Measurements from ENCODE around the gene DLEC1. TPM values are rescaled to one million over a fixed set of nuclear protein-coding genes. Genes with fewer than 3 reads are reported as not detected.

DLEC1 gene
- total and polyA plus RNA-seq, 9 donors, result 0.17 to 0.87 (median 0.32) TPM

- Histone ChIP-seq H3K36me3 (ENCODE audit: control insufficient read depth, insufficient read depth, low read length) (peaks cover 3% of the 10 kb centered on the region), H3K9me3 (replicated peaks; ENCODE audit: control insufficient read depth, low read depth, low read length) (peaks cover 5% of the 10 kb centered on the region), H3K27me3 (ENCODE audit: control insufficient read depth, insufficient read depth, low read length) (no peaks in the 10 kb centered on the region), H3K27ac (ENCODE audit: low read length) (no peak overlapping the region), H3K4me3 (ENCODE audit: low read length) (no peak overlapping the region), H3K4me1 (ENCODE audit: control insufficient read depth, insufficient read depth, low read length) (no peaks in the 10 kb centered on the region)
- no CpG with 5 or more reads among the region's 3 CpGs for WGBS (ENCODE audit: insufficient coverage)
- DNase-seq, result no peak
Observed at GRCh38 chr3:38147421-38147820, 108.4 kb downstream of the DLEC1 start.

GRCh38 chr3:38148311-38148882 lies 109.4 kb downstream of the DLEC1 start:
- Histone ChIP-seq H3K27me3 (ENCODE audit: control insufficient read depth, insufficient read depth, low read length) (no peaks in the 10 kb centered on the region), H3K36me3 (ENCODE audit: control insufficient read depth, insufficient read depth, low read length) (no peaks in the 10 kb centered on the region), H3K4me1 (ENCODE audit: control insufficient read depth, insufficient read depth, low read length) (no peaks in the 10 kb centered on the region), H3K4me3 (ENCODE audit: low read length) (no peak overlapping the region), H3K27ac (ENCODE audit: low read length) (no peak overlapping the region), H3K9me3 (replicated peaks; ENCODE audit: control insufficient read depth, low read depth, low read length) (peaks cover 5% of the 10 kb centered on the region)
- 76% methylated on average over 3 of the region's 5 CpGs for WGBS (ENCODE audit: insufficient coverage)
- DNase-seq, result no peak

- no peak overlapping the region for H3K4me3 ChIP-seq (ENCODE audit: low read length)
- no peaks in the 10 kb centered on the region for H3K4me1 ChIP-seq (ENCODE audit: control insufficient read depth, insufficient read depth, low read length)
- peaks cover 5% of the 10 kb centered on the region for H3K9me3 ChIP-seq (replicated peaks; ENCODE audit: control insufficient read depth, low read depth, low read length)
- no peak for DNase-seq
- H3K27ac ChIP-seq (ENCODE audit: low read length), result no peak overlapping the region
- H3K27me3 ChIP-seq (ENCODE audit: control insufficient read depth, insufficient read depth, low read length), result no peaks in the 10 kb centered on the region
- WGBS (ENCODE audit: insufficient coverage), result 71% methylated on average over 3 of the region's 3 CpGs
- no peaks in the 10 kb centered on the region for H3K36me3 ChIP-seq (ENCODE audit: control insufficient read depth, insufficient read depth, low read length)
Observed at GRCh38 chr3:38149708-38150107, 110.7 kb downstream of the DLEC1 start.

- WGBS (ENCODE audit: insufficient coverage), result 20% methylated on average over 1 of the region's 3 CpGs
- Histone ChIP-seq H3K36me3 (ENCODE audit: control insufficient read depth, insufficient read depth, low read length) (no peaks in the 10 kb centered on the region), H3K27me3 (ENCODE audit: control insufficient read depth, insufficient read depth, low read length) (no peaks in the 10 kb centered on the region), H3K27ac (ENCODE audit: low read length) (no peak overlapping the region), H3K9me3 (replicated peaks; ENCODE audit: control insufficient read depth, low read depth, low read length) (peaks cover 5% of the 10 kb centered on the region), H3K4me3 (ENCODE audit: low read length) (no peak overlapping the region), H3K4me1 (ENCODE audit: control insufficient read depth, insufficient read depth, low read length) (no peaks in the 10 kb centered on the region)
- DNase-seq, result no peak
Observed at GRCh38 chr3:38150780-38151528, 111.9 kb downstream of the DLEC1 start.

- Histone ChIP-seq H3K27ac (ENCODE audit: low read length) (no peak overlapping the region), H3K9me3 (replicated peaks; ENCODE audit: control insufficient read depth, low read depth, low read length) (peaks cover 3% of the 10 kb centered on the region), H3K4me1 (ENCODE audit: control insufficient read depth, insufficient read depth, low read length) (no peaks in the 10 kb centered on the region), H3K4me3 (ENCODE audit: low read length) (no peak overlapping the region), H3K36me3 (ENCODE audit: control insufficient read depth, insufficient read depth, low read length) (no peaks in the 10 kb centered on the region), H3K27me3 (ENCODE audit: control insufficient read depth, insufficient read depth, low read length) (no peaks in the 10 kb centered on the region)
- no peak for DNase-seq
- no CpG with 5 or more reads among the region's 3 CpGs for WGBS (ENCODE audit: insufficient coverage)
Observed at GRCh38 chr3:38151667-38152265, 112.8 kb downstream of the DLEC1 start.

- no peaks in the 10 kb centered on the region for H3K4me1 ChIP-seq (ENCODE audit: control insufficient read depth, insufficient read depth, low read length)
- no peaks in the 10 kb centered on the region for H3K9me3 ChIP-seq (replicated peaks; ENCODE audit: control insufficient read depth, low read depth, low read length)
- no peak overlapping the region for H3K4me3 ChIP-seq (ENCODE audit: low read length)
- no peaks in the 10 kb centered on the region for H3K36me3 ChIP-seq (ENCODE audit: control insufficient read depth, insufficient read depth, low read length)
- 92% methylated on average over 2 of the region's 2 CpGs for WGBS (ENCODE audit: insufficient coverage)
- no peak overlapping the region for H3K27ac ChIP-seq (ENCODE audit: low read length)
- no peak for DNase-seq
- no peaks in the 10 kb centered on the region for H3K27me3 ChIP-seq (ENCODE audit: control insufficient read depth, insufficient read depth, low read length)
Observed at GRCh38 chr3:38152609-38153008, 113.6 kb downstream of the DLEC1 start.

GRCh38 chr3:38153221-38153620 lies 114.2 kb downstream of the DLEC1 start:
- Histone ChIP-seq H3K4me3 (ENCODE audit: low read length) (no peak overlapping the region), H3K27ac (ENCODE audit: low read length) (no peak overlapping the region), H3K4me1 (ENCODE audit: control insufficient read depth, insufficient read depth, low read length) (no peaks in the 10 kb centered on the region), H3K9me3 (replicated peaks; ENCODE audit: control insufficient read depth, low read depth, low read length) (no peaks in the 10 kb centered on the region), H3K27me3 (ENCODE audit: control insufficient read depth, insufficient read depth, low read length) (no peaks in the 10 kb centered on the region), H3K36me3 (ENCODE audit: control insufficient read depth, insufficient read depth, low read length) (no peaks in the 10 kb centered on the region)
- no peak for DNase-seq
- WGBS (ENCODE audit: insufficient coverage), result 78% methylated on average over 2 of the region's 2 CpGs

GRCh38 chr3:38154033-38154494 lies 115.1 kb downstream of the DLEC1 start:
- H3K4me3 ChIP-seq (ENCODE audit: low read length), result no peak overlapping the region
- H3K36me3 ChIP-seq (ENCODE audit: control insufficient read depth, insufficient read depth, low read length), result no peaks in the 10 kb centered on the region
- H3K9me3 ChIP-seq (replicated peaks; ENCODE audit: control insufficient read depth, low read depth, low read length), result no peaks in the 10 kb centered on the region
- no peak for DNase-seq
- no peaks in the 10 kb centered on the region for H3K27me3 ChIP-seq (ENCODE audit: control insufficient read depth, insufficient read depth, low read length)
- H3K27ac ChIP-seq (ENCODE audit: low read length), result no peak overlapping the region
- WGBS (ENCODE audit: insufficient coverage), result no CpG with 5 or more reads among the region's 2 CpGs
- H3K4me1 ChIP-seq (ENCODE audit: control insufficient read depth, insufficient read depth, low read length), result no peaks in the 10 kb centered on the region

- H3K36me3 ChIP-seq (ENCODE audit: control insufficient read depth, insufficient read depth, low read length), result no peaks in the 10 kb centered on the region
- H3K9me3 ChIP-seq (replicated peaks; ENCODE audit: control insufficient read depth, low read depth, low read length), result no peaks in the 10 kb centered on the region
- H3K27ac ChIP-seq (ENCODE audit: low read length), result no peak overlapping the region
- H3K27me3 ChIP-seq (ENCODE audit: control insufficient read depth, insufficient read depth, low read length), result no peaks in the 10 kb centered on the region
- no peaks in the 10 kb centered on the region for H3K4me1 ChIP-seq (ENCODE audit: control insufficient read depth, insufficient read depth, low read length)
- no peak overlapping the region for H3K4me3 ChIP-seq (ENCODE audit: low read length)
- 63% methylated on average over 1 of the region's 2 CpGs for WGBS (ENCODE audit: insufficient coverage)
- DNase-seq, result no peak
Observed at GRCh38 chr3:38154625-38155255, 115.7 kb downstream of the DLEC1 start.

- H3K4me3 ChIP-seq (ENCODE audit: low read length), result no peak overlapping the region
- H3K27me3 ChIP-seq (ENCODE audit: control insufficient read depth, insufficient read depth, low read length), result no peaks in the 10 kb centered on the region
- H3K36me3 ChIP-seq (ENCODE audit: control insufficient read depth, insufficient read depth, low read length), result no peaks in the 10 kb centered on the region
- no peaks in the 10 kb centered on the region for H3K4me1 ChIP-seq (ENCODE audit: control insufficient read depth, insufficient read depth, low read length)
- no peak overlapping the region for H3K27ac ChIP-seq (ENCODE audit: low read length)
- 60% methylated on average over 1 of the region's 2 CpGs for WGBS (ENCODE audit: insufficient coverage)
- H3K9me3 ChIP-seq (replicated peaks; ENCODE audit: control insufficient read depth, low read depth, low read length), result no peaks in the 10 kb centered on the region
- DNase-seq, result no peak
Observed at GRCh38 chr3:38155825-38156224, 116.8 kb downstream of the DLEC1 start.
